ENCODE measurements around the gene LCLAT1.
A peak's percentile ranks its signal among the peaks of the same experiment; 100 is the strongest.

LCLAT1 gene

GRCh38 chr2:30514848-30515435 is 67.9 kb downstream of the LCLAT1 start:
- DNase-seq (ENCODE audit: low read depth), result no peak

GRCh38 chr2:30516166-30516565 is 69.1 kb downstream of the LCLAT1 start:
- DNase-seq (ENCODE audit: low read depth), result no peak

GRCh38 chr2:30519796-30520195 is 72.8 kb downstream of the LCLAT1 start:
- no peak for DNase-seq (ENCODE audit: low read depth)

GRCh38 chr2:30522421-30522820 is 75.4 kb downstream of the LCLAT1 start:
- no peak for DNase-seq (ENCODE audit: low read depth)

- DNase-seq (ENCODE audit: low read depth), result no peak
Measured at GRCh38 chr2:30527411-30527810, 80.4 kb downstream of the LCLAT1 start.

GRCh38 chr2:30527859-30528258 is 80.8 kb downstream of the LCLAT1 start:
- DNase-seq (ENCODE audit: low read depth), result peak; percentile 2

GRCh38 chr2:30530346-30530745 is 83.3 kb downstream of the LCLAT1 start:
- DNase-seq (ENCODE audit: low read depth), result no peak

GRCh38 chr2:30541680-30542079 is 94.6 kb downstream of the LCLAT1 start:
- DNase-seq (ENCODE audit: low read depth), result no peak

- no peak for DNase-seq (ENCODE audit: low read depth)
Measured at GRCh38 chr2:30545875-30546274, 98.8 kb downstream of the LCLAT1 start.

GRCh38 chr2:30548386-30548785 is 101.3 kb downstream of the LCLAT1 start:
- no peak for DNase-seq (ENCODE audit: low read depth)

GRCh38 chr2:30549096-30549495 is 102.0 kb downstream of the LCLAT1 start:
- no peak for DNase-seq (ENCODE audit: low read depth)

- DNase-seq (ENCODE audit: low read depth), result no peak
Measured at GRCh38 chr2:30559544-30560275, 112.7 kb downstream of the LCLAT1 start.

- DNase-seq (ENCODE audit: low read depth), result no peak
Measured at GRCh38 chr2:30561349-30561748, 114.3 kb downstream of the LCLAT1 start.

GRCh38 chr2:30565851-30566358 is 118.9 kb downstream of the LCLAT1 start:
- no peak for DNase-seq (ENCODE audit: low read depth)

- DNase-seq (ENCODE audit: low read depth), result no peak
Measured at GRCh38 chr2:30566631-30567030, 119.6 kb downstream of the LCLAT1 start.

- DNase-seq (ENCODE audit: low read depth), result no peak
Measured at GRCh38 chr2:30567317-30567716, 120.3 kb downstream of the LCLAT1 start.

- DNase-seq (ENCODE audit: low read depth), result peak; percentile 31
Measured at GRCh38 chr2:30569946-30570345, 122.9 kb downstream of the LCLAT1 start.

- DNase-seq (ENCODE audit: low read depth), result no peak
Measured at GRCh38 chr2:30577151-30577550, 130.1 kb downstream of the LCLAT1 start.

- DNase-seq (ENCODE audit: low read depth), result no peak
Measured at GRCh38 chr2:30580391-30580790, 133.3 kb downstream of the LCLAT1 start.

- DNase-seq (ENCODE audit: low read depth), result no peak
Measured at GRCh38 chr2:30582521-30582920, 135.5 kb downstream of the LCLAT1 start.

- no peak for DNase-seq (ENCODE audit: low read depth)
Measured at GRCh38 chr2:30583204-30583749, 136.2 kb downstream of the LCLAT1 start.

- no peak for DNase-seq (ENCODE audit: low read depth)
Measured at GRCh38 chr2:30584116-30584515, 137.1 kb downstream of the LCLAT1 start.

GRCh38 chr2:30588994-30589393 is 141.9 kb downstream of the LCLAT1 start:
- DNase-seq (ENCODE audit: low read depth), result no peak

All from ELR (cell line).